K562 (cell line): ENCODE measurements around the gene ECHDC1. TPM values are rescaled to one million over a fixed set of nuclear protein-coding genes. Genes with fewer than 3 reads are reported as not detected.

Experiments used
- ATAC-seq: fragments of 200-7000 bp; cut with Tn5 transposase; 3 replicates; pipeline ENCODE4 v1.9.1; 2020; ENCODE audit warnings: moderate library complexity
- BruUV-seq: library from RNA; stranded (reverse); fragments of 400-500 nt; replicated peaks from 2 replicates; lab custom pipeline; 2021; lab: Mats Ljungman, UMichigan
- CTCF ChIA-PET: fragments of 300-600 bp; formaldehyde crosslinking; extraction: SDS; loops from one replicate; lab custom pipeline; 2021; ENCODE audit warnings: low intra/inter-chr PET ratio; lab: Yijun Ruan, JAX
- POLR2A ChIA-PET: fragments of 300-600, 350-650 bp; sonication (Branson Sonifier 250); formaldehyde crosslinking; extraction: SDS; loops from one replicate; lab custom pipeline; 2021; ENCODE audit warnings: antibody characterized with exemption, inconsistent platforms; lab: Yijun Ruan, JAX
- DNase-seq, 4 experiments: peaks; one replicate each; pipeline versions ENCODE4 v3.0.0 to v3.0.0-alpha.2; 2011 to 2018; ENCODE audit warnings: low spot score in 3 of 4, mixed read lengths in 3 of 4; ENCODE audit errors: extremely low read depth in 1 of 4
- FAIRE-seq: peaks from 2 replicates; lab custom pipeline; 2011; peaks lifted over from hg19 to GRCh38; lab: Jason Lieb, UNC
- H2AFZ ChIP-seq: 2 replicates; pipeline ENCODE4 v1.6.0; 2011; ENCODE audit warnings: low read depth, low read length, control low read depth, inconsistent platforms
- H3K27ac ChIP-seq: fragments of 200-600 bp; 3 replicates; pipeline ENCODE4 v1.8.0; 2011; ENCODE audit warnings: low read depth, mild to moderate bottlenecking, control low read depth, inconsistent platforms, low read length, moderate library complexity, mixed read lengths; ENCODE audit errors: extremely low read depth
- H3K27me3 ChIP-seq, 2 experiments: fragments of 300-600 bp in 1 of 2; 2 replicates in 1 of 2; 3 replicates in 1 of 2; pipeline versions ENCODE4 v1.6.0 to v1.8.0; 2011; ENCODE audit warnings: inconsistent platforms in 2 of 2, low read length in 2 of 2, mild to moderate bottlenecking in 1 of 2, mixed read lengths in 1 of 2, moderate library complexity in 1 of 2; ENCODE audit not compliant: control insufficient read depth in 2 of 2, insufficient read depth in 2 of 2
- H3K36me3 ChIP-seq: fragments of 300-600 bp; 3 replicates; pipeline ENCODE4 v1.8.0; 2011; ENCODE audit warnings: mild to moderate bottlenecking, low read length, inconsistent platforms; ENCODE audit not compliant: control insufficient read depth, insufficient read depth
- H3K4me1 ChIP-seq, 2 experiments: fragments of 200-600 bp in 1 of 2; replicated peaks in 1 of 2; 2 replicates in 1 of 2; 3 replicates in 1 of 2; pipeline versions ENCODE4 v1.5.1 to v1.8.0; 2011; ENCODE audit warnings: inconsistent platforms in 2 of 2, low read length in 2 of 2, mild to moderate bottlenecking in 1 of 2, mixed read lengths in 1 of 2, moderate library complexity in 1 of 2; ENCODE audit not compliant: control insufficient read depth in 2 of 2, insufficient read depth in 2 of 2
- H3K4me2 ChIP-seq: 2 replicates; pipeline ENCODE4 v1.6.1; 2011; ENCODE audit warnings: low read length, control low read depth, inconsistent platforms, mixed read lengths; ENCODE audit not compliant: insufficient read depth
- H3K4me3 ChIP-seq: fragments of 200-600 bp; sonication (generic), shearing (Covaris generic); 2 replicates; pipeline ENCODE4 v1.5.1; 2016; ENCODE audit warnings: control low read depth, inconsistent platforms
- H3K79me2 ChIP-seq: fragments of 200-600 bp; 3 replicates; pipeline ENCODE4 v1.8.0; 2011; ENCODE audit warnings: low read length, inconsistent platforms; ENCODE audit not compliant: control insufficient read depth, insufficient read depth
- H3K9ac ChIP-seq, 2 experiments: 2 replicates each; pipeline versions ENCODE4 v1.6.0 to v1.6.1; 2011; ENCODE audit warnings: low read depth in 2 of 2, low read length in 2 of 2, control low read depth in 1 of 2, inconsistent platforms in 1 of 2, mild to moderate bottlenecking in 1 of 2, mixed read lengths in 1 of 2; ENCODE audit not compliant: insufficient read depth in 1 of 2
- H3K9me1 ChIP-seq: one replicate; pipeline ENCODE4 v1.6.0; 2011; ENCODE audit warnings: inconsistent platforms, mild to moderate bottlenecking, low read length, moderate library complexity; ENCODE audit not compliant: control insufficient read depth, insufficient read depth
- H3K9me3 ChIP-seq: replicated peaks from 2 replicates; pipeline ENCODE4 v1.5.1; 2011; ENCODE audit warnings: low read depth, low read length, inconsistent platforms; ENCODE audit not compliant: control insufficient read depth, insufficient read depth
- H4K20me1 ChIP-seq: replicated peaks from 2 replicates; pipeline ENCODE4 v1.6.1; 2011; ENCODE audit warnings: low read length, inconsistent platforms, mixed read lengths; ENCODE audit not compliant: control insufficient read depth, insufficient read depth
- ATF7 ChIP-seq: fragments of 450-650 bp; IDR thresholded peaks from 2 replicates; pipeline ENCODE4 v1.7.1; 2014; ENCODE audit warnings: mild to moderate bottlenecking, moderate library complexity
- FOXJ3 ChIP-seq: sonication (generic); formaldehyde crosslinking; IDR thresholded peaks from 2 replicates; pipeline ENCODE4 v1.4.0; 2020; ENCODE audit warnings: mild to moderate bottlenecking, missing genetic modification reagents
- GABPA ChIP-seq: fragments of 200-800 bp; sonication (Bioruptor generic); conservative IDR thresholded peaks from 2 replicates; pipeline ENCODE4 v1.6.1; 2016; ENCODE audit warnings: low read depth, missing genetic modification characterization, missing compliant biosample characterization
- HMG20A ChIP-seq: fragments of 450-650 bp; formaldehyde crosslinking; conservative IDR thresholded peaks from 2 replicates; pipeline ENCODE4 v1.4.0; 2020; ENCODE audit warnings: mild to moderate bottlenecking, mixed read lengths
- MCM3 ChIP-seq: fragments of 450-650 bp; IDR thresholded peaks from 2 replicates; pipeline ENCODE4 v1.6.1; 2016
- MYNN ChIP-seq, 2 experiments: sonication (generic); formaldehyde crosslinking in 1 of 2; IDR thresholded peaks; 2 replicates each; pipeline versions ENCODE4 v1.5.0 to v1.6.1; 2016 to 2020; ENCODE audit warnings: antibody characterized with exemption in 1 of 2, missing genetic modification reagents in 1 of 2
- SIX5 ChIP-seq, 2 experiments: IDR thresholded peaks; 2 replicates each; pipeline ENCODE4 v1.6.1; 2011; ENCODE audit warnings: low read length in 2 of 2, borderline replicate concordance in 1 of 2, low read depth in 1 of 2, mild to moderate bottlenecking in 1 of 2, moderate library complexity in 1 of 2; ENCODE audit not compliant: insufficient read depth in 1 of 2
- SMAD4 ChIP-seq: fragments of 250-450 bp; sonication (Bioruptor Pico); conservative IDR thresholded peaks from 2 replicates; pipeline ENCODE4 v1.8.0; 2021; ENCODE audit warnings: inconsistent platforms, mild to moderate bottlenecking, moderate library complexity
- SPI1 ChIP-seq: IDR thresholded peaks from 2 replicates; pipeline ENCODE4 v1.6.1; 2011; ENCODE audit warnings: low read depth, low read length, control low read depth, borderline replicate concordance
- STAT5B ChIP-seq: fragments of 250-450 bp; sonication (Bioruptor Pico); IDR thresholded peaks from 2 replicates; pipeline ENCODE4 v1.8.0; 2021; ENCODE audit warnings: mild to moderate bottlenecking, inconsistent platforms
- ZNF444 ChIP-seq: fragments of 250-450 bp; sonication (Bioruptor Pico); IDR thresholded peaks from 2 replicates; pipeline ENCODE4 v1.4.0; 2020; ENCODE audit warnings: mild to moderate bottlenecking, moderate library complexity
- WGBS: fragments of 100-300 bp; shearing (Covaris generic); methylation state at CpG from one replicate; pipeline ENCODE4 v1.1.6; 2016; ENCODE audit warnings: low coverage, mixed read lengths; ENCODE audit not compliant: insufficient coverage; ENCODE audit errors: missing lambda C conversion rate; 5-methylcytosine and 5-hydroxymethylcytosine counted together
- in situ Hi-C: fragments of 300-500 bp; cut with MboI; formaldehyde crosslinking; loops from 4 replicates; pipeline ENCODE4 v1.15.0; 2018; ENCODE audit warnings: inconsistent platforms, mixed read lengths
- intact Hi-C: fragments of 100-400 bp; cut with micrococcal nuclease; formaldehyde crosslinking; loops from 2 replicates; pipeline ENCODE4 v1.14.2; 2022
- polyA plus RNA-seq, 8 experiments: library from polyadenylated mRNA; depleted of rRNA in 4 of 8; stranded (reverse) in 5 of 8; unstranded in 3 of 8; fragments of >200 nt; fragmentation: Nextera tagmentation in 2 of 8; fragmentation: Illumina TruSeq in 1 of 8; extraction: Ambion mirVana in 2 of 8; extraction: Trizol in 1 of 8; gene quantifications; 2 replicates each; pipeline versions ENCODE4 v1.2.1 to v1.2.3, GENCODE V29; 2011 to 2014; ENCODE audit warnings: inconsistent platforms in 1 of 8, missing spikeins in 1 of 8
- total RNA-seq, 7 experiments: library from RNA; depleted of rRNA in 6 of 7; stranded (reverse); fragments of >200 nt in 6 of 7; fragmentation: Illumina TruSeq in 2 of 7; extraction: Trizol in 2 of 7; gene quantifications; 2 replicates each; pipeline versions ENCODE4 v1.2.1 to v1.2.3, GENCODE V29; 2011 to 2021; ENCODE audit warnings: low replicate concordance in 1 of 7
- TF ChIP-seq, protein P1 (sequence below): fragments of 250-450 bp; sonication (Bioruptor Pico); IDR thresholded peaks from 2 replicates; pipeline ENCODE4 v1.5.0; 2022; ENCODE audit warnings: mild to moderate bottlenecking
- TF ChIP-seq, protein P2 (sequence below), 2 experiments: fragments of 450-650 bp; conservative IDR thresholded peaks; 2 replicates each; pipeline ENCODE4 v1.6.1; 2017; ENCODE audit warnings: mild to moderate bottlenecking in 2 of 2, moderate library complexity in 2 of 2

The ECHDC1 gene
- total and polyA plus RNA-seq, 9 of the 15 experiments (the other 6 are each of a cell fraction or from before 2014, with no cell fraction given) = 58.0 to 105 (median 78.6) TPM

DNA sequence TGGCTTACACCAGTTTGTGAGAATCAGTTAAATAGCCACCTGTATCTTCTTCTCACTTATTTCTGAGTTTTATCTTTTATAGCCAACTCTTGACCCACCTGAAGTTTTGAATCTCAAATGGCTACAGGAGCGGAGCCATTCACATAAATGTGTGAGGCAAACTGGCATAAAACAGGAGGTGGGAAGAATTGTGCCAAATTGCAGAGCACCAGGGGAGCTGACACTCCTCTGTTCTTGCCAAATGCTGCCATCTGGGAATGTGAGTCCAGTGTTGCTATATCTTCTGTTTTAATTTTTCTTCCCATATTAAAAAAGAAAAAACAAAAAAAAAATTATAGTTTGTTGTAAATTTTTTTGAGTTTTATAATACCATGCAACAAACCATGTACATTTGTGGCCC lies 93.8 kb downstream of the ECHDC1 start (continued):
- TF ChIP-seq MCM3 (no peak), SPI1 (no peak), ATF7 (no peak), SIX5 (IDR thresholded peaks at IDR 0.05; ENCODE audit: borderline replicate concordance in 1 of 2, insufficient read depth in 1 of 2, low read depth in 1 of 2, low read length in 2 of 2) (no peak), FOXJ3 (CRISPR knock-in tag) (no peak), ZNF444 (CRISPR knock-in tag) (no peak)

DNA sequence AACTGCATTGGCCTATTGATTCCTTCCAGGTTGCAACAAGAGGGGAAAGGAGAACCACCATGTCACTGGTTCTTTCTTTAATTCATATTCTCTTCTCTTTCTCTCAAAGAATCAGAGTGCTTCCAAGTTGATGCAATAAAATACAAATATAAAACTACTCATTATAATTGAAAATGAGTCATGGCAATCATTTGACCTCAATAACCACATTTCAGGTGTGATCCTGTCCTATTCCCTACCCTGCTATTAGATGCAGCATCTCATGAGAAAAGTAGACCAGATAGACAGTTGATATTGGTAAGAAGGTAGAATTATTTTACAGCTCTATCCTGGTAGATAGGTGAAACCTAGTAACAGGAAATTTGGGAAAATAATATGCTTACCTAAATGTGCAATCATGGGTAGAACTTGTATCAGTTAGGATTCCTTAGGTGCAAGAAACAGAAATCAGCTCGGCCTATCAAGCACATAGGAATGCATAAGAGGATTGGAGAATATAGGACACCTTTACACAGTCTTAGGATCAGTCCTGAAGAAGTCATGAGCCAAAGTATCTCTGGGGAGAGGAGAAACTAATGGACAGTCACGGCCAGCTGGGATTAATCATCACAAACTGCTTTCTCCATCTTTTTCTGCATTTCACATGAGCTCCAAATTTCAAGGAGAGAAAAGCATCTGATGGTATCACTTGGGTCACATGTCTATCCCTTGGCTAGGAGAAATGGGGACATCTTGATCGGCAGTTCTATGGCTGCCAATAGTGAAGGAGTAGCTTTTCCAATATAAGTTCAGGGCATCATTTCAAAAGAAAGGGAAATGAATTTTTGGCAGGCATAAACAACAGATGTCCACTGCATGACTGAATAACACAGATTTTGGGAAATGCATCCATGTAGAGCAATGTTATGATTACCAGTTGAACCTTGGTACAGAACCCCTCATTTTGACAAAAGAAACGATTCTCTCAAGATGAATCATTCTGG lies 96.0 kb downstream of the ECHDC1 start:
- DNase-seq = no peak
- no peak overlapping the region for H3K4me3 ChIP-seq
- CTCF ChIA-PET = no interaction called here
- no peaks in the 10 kb centered on the region for H3K9me1 ChIP-seq
- H3K36me3 ChIP-seq = no peaks in the 10 kb centered on the region
- no TSS peak for BruUV-seq
- no peaks in the 10 kb centered on the region for H3K79me2 ChIP-seq
- no peak overlapping the region for H3K27ac ChIP-seq
- no peaks in the 10 kb centered on the region for H3K27me3 ChIP-seq
- TF ChIP-seq, protein P1, sequence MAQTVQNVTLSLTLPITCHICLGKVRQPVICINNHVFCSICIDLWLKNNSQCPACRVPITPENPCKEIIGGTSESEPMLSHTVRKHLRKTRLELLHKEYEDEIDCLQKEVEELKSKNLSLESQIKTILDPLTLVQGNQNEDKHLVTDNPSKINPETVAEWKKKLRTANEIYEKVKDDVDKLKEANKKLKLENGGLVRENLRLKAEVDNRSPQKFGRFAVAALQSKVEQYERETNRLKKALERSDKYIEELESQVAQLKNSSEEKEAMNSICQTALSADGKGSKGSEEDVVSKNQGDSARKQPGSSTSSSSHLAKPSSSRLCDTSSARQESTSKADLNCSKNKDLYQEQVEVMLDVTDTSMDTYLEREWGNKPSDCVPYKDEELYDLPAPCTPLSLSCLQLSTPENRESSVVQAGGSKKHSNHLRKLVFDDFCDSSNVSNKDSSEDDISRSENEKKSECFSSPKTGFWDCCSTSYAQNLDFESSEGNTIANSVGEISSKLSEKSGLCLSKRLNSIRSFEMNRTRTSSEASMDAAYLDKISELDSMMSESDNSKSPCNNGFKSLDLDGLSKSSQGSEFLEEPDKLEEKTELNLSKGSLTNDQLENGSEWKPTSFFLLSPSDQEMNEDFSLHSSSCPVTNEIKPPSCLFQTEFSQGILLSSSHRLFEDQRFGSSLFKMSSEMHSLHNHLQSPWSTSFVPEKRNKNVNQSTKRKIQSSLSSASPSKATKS (CRISPR knock-in tag) = no peak
- TF ChIP-seq SMAD4 (CRISPR knock-in tag) (no peak), HMG20A (CRISPR knock-in tag) (no peak), GABPA (no peak), STAT5B (CRISPR knock-in tag) (no peak), MYNN (IDR thresholded peaks at IDR 0.05) (no peak), MYNN (CRISPR knock-in tag; IDR thresholded peaks at IDR 0.05) (no peak)
- TF ChIP-seq, protein P2, sequence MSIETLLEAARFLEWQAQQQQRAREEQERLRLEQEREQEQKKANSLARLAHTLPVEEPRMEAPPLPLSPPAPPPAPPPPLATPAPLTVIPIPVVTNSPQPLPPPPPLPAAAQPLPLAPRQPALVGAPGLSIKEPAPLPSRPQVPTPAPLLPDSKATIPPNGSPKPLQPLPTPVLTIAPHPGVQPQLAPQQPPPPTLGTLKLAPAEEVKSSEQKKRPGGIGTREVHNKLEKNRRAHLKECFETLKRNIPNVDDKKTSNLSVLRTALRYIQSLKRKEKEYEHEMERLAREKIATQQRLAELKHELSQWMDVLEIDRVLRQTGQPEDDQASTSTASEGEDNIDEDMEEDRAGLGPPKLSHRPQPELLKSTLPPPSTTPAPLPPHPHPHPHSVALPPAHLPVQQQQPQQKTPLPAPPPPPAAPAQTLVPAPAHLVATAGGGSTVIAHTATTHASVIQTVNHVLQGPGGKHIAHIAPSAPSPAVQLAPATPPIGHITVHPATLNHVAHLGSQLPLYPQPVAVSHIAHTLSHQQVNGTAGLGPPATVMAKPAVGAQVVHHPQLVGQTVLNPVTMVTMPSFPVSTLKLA (conservative IDR thresholded peaks at IDR 0.05) = no peak
- intact Hi-C loops = no loop called here
- no peaks in the 10 kb centered on the region for H4K20me1 ChIP-seq
- 0% methylated on average over 4 of the region's 4 CpGs for WGBS
- in situ Hi-C loops = no loop called here
- H3K4me1 ChIP-seq = no peaks in the 10 kb centered on the region
- ATAC-seq = no peak
- H3K4me2 ChIP-seq = no peak overlapping the region
- H3K9me3 ChIP-seq = no peaks in the 10 kb centered on the region
- H3K9ac ChIP-seq = no peak overlapping the region
- H2AFZ ChIP-seq = no peak overlapping the region
- POLR2A ChIA-PET = interaction anchor here (1.0 kb wide), 1 partner anchor 30 kb away, joined by 3 read pairs; no protein-coding TSS in a partner anchor
- no peak for FAIRE-seq
